Activated naive CD4-positive, alpha-beta T cell treated with anti-CD3 and anti-CD28 coated beads, Interleukin-2, amount 50 U/mL, for 24 hours (primary cell): ENCODE results near the gene PACRG.

Experiments
- H3K27ac Mint-ChIP-seq: one replicate; pipeline ENCODE4 v1.8.0; 2021; ENCODE audit warnings: mild to moderate bottlenecking, mixed read lengths
- H3K27me3 Mint-ChIP-seq: one replicate; pipeline ENCODE4 v1.8.0; 2021; ENCODE audit warnings: mixed read lengths
- H3K36me3 Mint-ChIP-seq: one replicate; pipeline ENCODE4 v1.8.0; 2021; ENCODE audit warnings: mixed read lengths
- H3K4me1 Mint-ChIP-seq: one replicate; pipeline ENCODE4 v1.8.0; 2021; ENCODE audit warnings: mixed read lengths
- H3K4me3 Mint-ChIP-seq: one replicate; pipeline ENCODE4 v1.8.0; 2021; ENCODE audit warnings: mild to moderate bottlenecking, mixed read lengths
- H3K9me3 Mint-ChIP-seq: one replicate; pipeline ENCODE4 v1.8.0; 2021; ENCODE audit warnings: mixed read lengths

Gene PACRG

DNA sequence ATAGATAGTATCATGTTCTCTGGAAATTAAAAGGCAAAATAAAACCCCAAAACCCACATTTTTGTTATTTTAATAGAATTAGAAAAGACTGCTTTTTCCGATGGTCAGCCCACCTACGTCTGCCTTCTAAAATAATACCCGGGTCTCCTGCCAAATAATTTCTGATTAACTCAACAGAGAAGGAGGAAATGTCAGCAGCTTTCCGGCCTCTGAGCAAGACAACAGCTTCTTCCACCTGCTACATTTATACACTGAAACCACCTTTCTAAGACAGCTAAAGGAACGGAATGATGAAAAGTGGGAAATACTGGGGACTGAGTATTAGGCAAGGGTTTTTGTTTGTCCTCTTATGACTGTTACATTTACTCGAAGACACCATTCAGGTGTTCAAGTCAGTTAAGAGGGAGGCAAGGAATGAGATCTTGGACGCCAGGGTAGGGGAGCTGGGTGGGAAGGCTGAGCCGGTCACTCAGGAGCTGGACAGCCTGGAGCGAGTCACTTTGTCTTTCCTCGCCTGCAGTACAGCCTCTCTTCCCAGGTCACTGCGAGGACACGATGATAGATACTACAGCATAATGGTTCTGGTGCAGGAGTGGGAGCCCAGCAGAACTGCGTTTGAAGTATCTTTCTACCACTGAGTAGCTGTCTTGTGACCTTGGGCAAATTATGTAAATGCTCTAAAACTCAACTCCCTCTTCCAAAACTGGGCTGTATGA, 590.5 kb downstream of the PACRG start:
- H3K27me3 Mint-ChIP-seq = peaks cover 5% of the 10 kb centered on the region

DNA sequence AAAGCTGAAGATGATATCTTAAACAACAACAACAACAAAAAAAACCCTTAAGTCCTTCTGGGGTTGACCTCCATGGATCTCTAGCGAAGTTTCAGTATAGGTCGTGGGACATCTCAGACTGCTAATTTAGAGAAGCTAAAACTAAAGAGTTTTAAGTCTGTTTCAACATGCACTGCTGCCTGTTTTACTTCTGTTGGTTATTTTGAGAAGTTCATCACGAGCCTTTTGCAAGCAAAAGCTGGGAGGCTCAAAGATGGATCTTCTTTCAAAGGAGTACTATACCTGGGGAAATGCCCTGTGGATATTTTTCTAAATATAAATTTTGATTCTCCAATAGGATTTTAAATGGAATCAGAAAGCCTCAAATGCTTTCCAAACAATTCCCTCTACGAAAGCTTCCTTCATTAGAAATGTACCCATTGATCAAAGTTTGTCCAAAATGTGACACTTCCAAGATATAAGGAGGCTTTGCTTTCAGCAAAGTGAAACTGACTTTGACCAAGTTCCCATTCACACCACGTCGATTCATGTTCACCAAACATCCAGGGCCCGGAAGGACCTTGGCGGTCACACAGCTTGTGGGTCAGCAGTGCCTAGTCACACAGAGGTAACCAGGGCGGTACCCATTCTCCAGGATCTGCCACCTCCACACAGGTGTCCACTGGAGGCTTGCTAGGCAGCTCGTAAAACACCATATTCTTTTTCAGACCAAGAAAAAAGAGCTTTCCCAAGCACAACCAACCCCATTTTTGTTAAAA, 592.0 kb downstream of the PACRG start:
- Mint-ChIP-seq H3K4me3 (no peak overlapping the region), H3K27me3 (peaks cover 3% of the 10 kb centered on the region), H3K27ac (no peak overlapping the region), H3K9me3 (no peaks in the 10 kb centered on the region), H3K4me1 (no peaks in the 10 kb centered on the region), H3K36me3 (no peaks in the 10 kb centered on the region)

More for the DNA sequence above, 590.5 kb downstream of the PACRG start:
- Mint-ChIP-seq H3K9me3 (no peaks in the 10 kb centered on the region), H3K36me3 (no peaks in the 10 kb centered on the region), H3K27ac (no peak overlapping the region), H3K4me3 (no peak overlapping the region), H3K4me1 (no peaks in the 10 kb centered on the region)

DNA sequence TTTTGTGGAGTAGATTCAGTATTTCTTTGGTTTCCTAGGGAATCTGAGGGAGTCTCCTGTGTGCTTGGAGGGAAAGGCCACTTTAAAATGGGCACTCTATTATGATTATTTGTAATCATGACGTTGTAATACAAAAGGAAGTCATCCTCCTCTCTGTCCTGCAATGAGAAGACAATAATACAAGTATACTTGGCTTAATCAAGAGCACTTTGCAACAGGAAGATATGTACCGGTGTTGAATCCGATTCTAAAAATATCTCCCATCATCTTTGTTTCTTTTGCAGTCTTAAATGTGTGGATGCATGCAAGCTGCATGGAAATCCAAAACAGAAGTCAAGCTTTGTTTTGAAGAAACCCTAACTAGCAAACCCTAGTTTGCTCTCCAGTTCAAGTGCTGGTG, 592.6 kb downstream of the PACRG start:
- Mint-ChIP-seq H3K9me3 (no peaks in the 10 kb centered on the region), H3K27ac (no peak overlapping the region), H3K27me3 (peaks cover 3% of the 10 kb centered on the region), H3K4me3 (no peak overlapping the region), H3K36me3 (no peaks in the 10 kb centered on the region), H3K4me1 (no peaks in the 10 kb centered on the region)

DNA sequence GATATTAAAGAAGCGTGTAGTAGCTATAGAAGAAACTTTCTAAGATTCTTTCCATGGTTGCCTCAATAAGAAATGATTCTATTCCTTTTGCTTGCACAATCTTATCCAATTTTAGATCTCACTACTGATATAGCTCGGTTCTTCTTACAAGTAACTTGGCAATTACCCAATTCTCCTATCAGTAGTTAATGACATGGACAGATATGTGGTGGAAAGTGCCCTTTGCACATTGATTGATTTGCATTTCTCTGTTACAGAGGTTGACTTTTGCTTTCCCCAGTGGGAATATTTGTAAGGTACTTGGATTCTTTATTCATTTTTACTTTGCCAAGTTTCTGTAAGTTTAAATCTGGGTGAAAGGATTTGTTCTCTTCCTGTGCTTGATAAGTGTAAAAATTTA, 593.0 kb downstream of the PACRG start:
- Mint-ChIP-seq H3K9me3 (no peaks in the 10 kb centered on the region), H3K36me3 (no peaks in the 10 kb centered on the region), H3K27ac (no peak overlapping the region), H3K27me3 (peaks cover 3% of the 10 kb centered on the region), H3K4me3 (no peak overlapping the region), H3K4me1 (no peaks in the 10 kb centered on the region)

DNA sequence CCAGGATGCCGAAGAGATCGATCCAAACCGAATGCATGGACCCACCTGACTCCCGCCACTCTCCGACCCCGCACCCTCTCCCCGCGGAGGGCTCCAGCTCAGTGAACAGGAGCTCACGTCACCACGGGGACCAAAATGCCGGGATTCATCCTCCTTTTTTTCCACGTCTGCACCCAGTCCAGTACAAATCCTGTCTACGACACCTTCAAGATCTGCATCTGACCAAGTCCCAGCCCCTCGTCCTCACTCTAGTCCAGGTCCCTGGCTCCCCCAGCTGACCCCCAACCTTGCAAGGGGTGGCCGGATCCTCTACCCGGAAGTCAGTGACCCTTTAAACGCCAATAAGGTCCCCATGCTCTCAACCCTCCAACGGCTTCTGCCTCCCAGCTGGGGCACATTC, 593.9 kb downstream of the PACRG start:
- Mint-ChIP-seq H3K4me3 (no peak overlapping the region), H3K4me1 (no peaks in the 10 kb centered on the region)

DNA sequence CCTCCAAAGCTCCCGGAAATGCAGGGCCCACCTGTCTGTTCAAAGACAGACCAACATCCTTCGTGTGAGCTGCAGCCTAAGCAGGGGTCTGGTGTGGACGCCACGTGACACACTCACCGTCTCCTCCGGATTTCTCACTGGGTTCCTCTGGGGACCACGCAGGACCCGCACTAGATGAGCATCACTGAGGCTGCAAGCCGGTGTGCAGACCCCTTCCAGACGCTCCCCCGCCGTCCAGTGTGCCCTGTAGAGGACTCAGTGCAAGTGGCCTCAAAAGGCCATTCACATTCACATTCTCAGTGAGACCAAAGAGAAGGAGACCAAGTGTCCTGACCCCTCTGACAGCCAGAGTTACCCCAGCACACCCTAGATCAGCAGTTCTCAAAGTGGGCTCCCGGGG, 595.5 kb downstream of the PACRG start:
- Mint-ChIP-seq H3K36me3 (no peaks in the 10 kb centered on the region), H3K27ac (no peak overlapping the region), H3K4me3 (no peak overlapping the region), H3K4me1 (no peaks in the 10 kb centered on the region), H3K9me3 (no peaks in the 10 kb centered on the region), H3K27me3 (peaks cover 3% of the 10 kb centered on the region)

More for the DNA sequence above, 593.9 kb downstream of the PACRG start:
- Mint-ChIP-seq H3K27me3 (peaks cover 3% of the 10 kb centered on the region), H3K9me3 (no peaks in the 10 kb centered on the region), H3K27ac (no peak overlapping the region), H3K36me3 (no peaks in the 10 kb centered on the region)

DNA sequence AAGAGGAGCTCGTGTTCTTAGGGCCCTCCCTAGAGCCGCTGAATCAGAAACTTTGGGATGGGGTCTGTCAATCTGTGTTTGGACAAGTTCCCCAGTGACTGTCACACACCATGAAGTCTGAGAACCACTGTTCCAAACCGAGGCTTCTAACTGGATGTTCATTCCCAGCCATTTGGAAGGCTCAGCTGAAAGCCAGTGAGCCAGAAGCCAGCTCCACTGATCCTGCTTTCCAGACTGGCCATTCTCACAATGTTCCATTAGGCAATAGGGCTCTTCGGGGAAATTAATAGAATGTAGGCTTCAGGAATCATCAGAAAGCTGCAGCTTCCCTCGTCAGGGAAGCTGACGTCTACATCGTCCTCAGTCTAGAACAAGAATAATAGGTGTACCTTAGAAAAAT, 595.9 kb downstream of the PACRG start:
- Mint-ChIP-seq H3K9me3 (no peaks in the 10 kb centered on the region), H3K27ac (no peak overlapping the region), H3K4me1 (no peaks in the 10 kb centered on the region), H3K4me3 (no peak overlapping the region), H3K36me3 (no peaks in the 10 kb centered on the region), H3K27me3 (peaks cover 2% of the 10 kb centered on the region)

DNA sequence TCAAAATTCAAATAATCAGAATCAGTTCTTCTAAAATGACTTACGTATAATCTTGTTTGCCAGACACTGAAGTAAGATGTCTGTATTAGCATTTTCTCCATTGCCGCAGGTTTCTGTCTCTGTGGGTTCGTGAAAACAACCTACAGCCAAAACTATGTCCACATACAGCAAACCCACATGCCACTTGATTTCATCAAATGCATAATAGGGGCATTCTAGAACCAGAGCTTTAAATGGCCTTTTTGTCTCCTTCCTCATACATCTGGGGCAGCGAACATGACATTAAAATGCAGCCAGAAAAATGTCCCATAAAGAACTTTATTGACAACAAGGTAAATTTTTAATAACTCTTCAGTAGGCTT, 596.5 kb downstream of the PACRG start:
- Mint-ChIP-seq H3K4me1 (no peaks in the 10 kb centered on the region), H3K36me3 (no peaks in the 10 kb centered on the region), H3K27me3 (peaks cover 2% of the 10 kb centered on the region), H3K9me3 (no peaks in the 10 kb centered on the region), H3K27ac (no peak overlapping the region), H3K4me3 (no peak overlapping the region)

DNA sequence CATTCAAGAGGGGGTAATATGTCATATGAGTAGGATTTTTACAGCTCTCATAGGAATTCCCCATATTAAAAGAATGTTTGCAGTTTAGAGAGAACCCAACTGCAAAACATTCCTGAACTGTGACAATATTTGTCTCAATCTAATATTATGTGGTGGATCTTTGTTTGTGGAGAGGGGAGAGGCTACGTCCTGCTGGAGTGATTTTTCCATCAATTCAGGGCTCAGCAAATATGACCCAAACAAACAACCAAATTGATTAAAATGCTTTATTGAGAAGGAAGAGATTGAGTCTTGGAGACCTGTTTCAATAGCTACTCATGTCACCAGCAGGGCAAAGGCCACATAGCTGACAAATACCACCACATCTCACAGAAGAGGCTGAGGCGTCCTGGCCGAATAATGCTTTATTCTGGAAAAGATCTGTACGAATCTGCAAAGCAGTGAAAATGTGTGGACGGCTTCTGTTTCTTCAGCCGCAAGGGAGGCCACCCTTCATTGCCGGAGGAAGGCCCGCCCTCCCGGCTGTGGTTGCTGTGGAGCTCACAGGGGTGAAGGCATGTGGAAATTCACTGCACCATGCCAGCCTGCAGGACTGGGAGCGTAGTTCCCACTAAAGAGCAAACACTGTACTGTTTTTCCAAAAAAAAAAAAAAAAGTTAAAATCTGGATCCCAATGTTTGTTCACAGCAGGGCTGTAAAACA, 597.1 kb downstream of the PACRG start:
- Mint-ChIP-seq H3K27me3 (peaks cover 2% of the 10 kb centered on the region), H3K4me1 (no peaks in the 10 kb centered on the region), H3K4me3 (no peak overlapping the region), H3K36me3 (no peaks in the 10 kb centered on the region), H3K9me3 (no peaks in the 10 kb centered on the region), H3K27ac (no peak overlapping the region)

DNA sequence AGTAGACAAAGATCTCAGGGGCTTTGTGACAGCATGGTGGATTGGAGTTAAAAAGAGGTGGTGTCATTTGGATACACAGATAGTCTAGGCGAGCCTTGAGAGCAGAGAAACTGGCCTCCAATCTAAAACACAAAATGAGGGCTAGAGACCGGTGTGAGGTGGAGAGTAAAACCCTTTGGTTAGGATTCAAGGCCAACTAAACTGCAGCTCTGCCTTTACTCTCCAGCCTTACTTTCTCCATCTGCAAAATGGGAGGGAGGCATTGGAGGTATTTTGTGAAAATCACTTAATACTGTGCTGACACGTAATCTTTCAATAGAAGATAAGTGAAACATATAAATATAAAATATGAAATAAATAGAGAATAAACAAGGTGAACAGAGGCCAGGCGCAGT, 597.6 kb downstream of the PACRG start:
- H3K27me3 Mint-ChIP-seq = peaks cover 2% of the 10 kb centered on the region
- H3K27ac Mint-ChIP-seq = no peak overlapping the region
- no peaks in the 10 kb centered on the region for H3K36me3 Mint-ChIP-seq
- H3K4me3 Mint-ChIP-seq = no peak overlapping the region
- H3K4me1 Mint-ChIP-seq = no peaks in the 10 kb centered on the region
- H3K9me3 Mint-ChIP-seq = no peaks in the 10 kb centered on the region

DNA sequence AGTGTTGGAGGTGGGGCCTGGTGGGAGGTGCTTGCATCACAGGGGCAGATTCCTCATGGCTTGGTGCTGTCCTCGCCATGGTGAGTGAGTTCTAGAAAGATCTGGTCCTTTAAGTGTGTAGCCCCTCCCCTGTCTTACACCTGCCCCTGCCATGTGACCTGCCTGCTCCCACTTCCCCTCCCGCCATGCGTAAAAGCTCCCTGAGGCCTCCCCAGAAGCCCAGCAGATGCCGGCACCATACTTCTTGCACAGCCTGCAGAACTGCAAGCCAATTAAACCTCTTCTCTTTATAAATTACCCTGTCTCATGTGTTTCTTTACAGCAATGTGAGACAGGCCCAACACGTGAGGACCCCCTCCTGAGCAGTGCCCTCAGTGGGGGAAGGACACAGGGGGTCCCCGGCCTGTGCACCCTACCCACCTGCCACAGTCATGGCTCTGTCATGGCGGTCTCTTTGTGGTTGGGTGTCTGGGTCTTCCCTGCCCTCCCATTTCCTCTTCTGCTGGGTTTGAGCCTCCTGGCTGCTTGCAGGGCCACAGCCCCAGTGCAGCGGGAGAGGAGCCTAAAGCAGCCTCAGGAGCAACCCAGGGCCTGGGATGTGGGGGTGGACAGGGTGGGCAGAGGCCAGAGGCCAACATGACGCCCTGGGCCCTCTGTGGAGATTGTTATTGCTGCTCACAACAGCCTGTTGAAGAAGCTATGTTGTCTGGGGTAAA, 599.5 kb downstream of the PACRG start:
- H3K4me1 Mint-ChIP-seq = no peaks in the 10 kb centered on the region
- no peak overlapping the region for H3K4me3 Mint-ChIP-seq
- H3K36me3 Mint-ChIP-seq = no peaks in the 10 kb centered on the region
- H3K27ac Mint-ChIP-seq = no peak overlapping the region
- peaks cover 4% of the 10 kb centered on the region for H3K27me3 Mint-ChIP-seq
- H3K9me3 Mint-ChIP-seq = no peaks in the 10 kb centered on the region

DNA sequence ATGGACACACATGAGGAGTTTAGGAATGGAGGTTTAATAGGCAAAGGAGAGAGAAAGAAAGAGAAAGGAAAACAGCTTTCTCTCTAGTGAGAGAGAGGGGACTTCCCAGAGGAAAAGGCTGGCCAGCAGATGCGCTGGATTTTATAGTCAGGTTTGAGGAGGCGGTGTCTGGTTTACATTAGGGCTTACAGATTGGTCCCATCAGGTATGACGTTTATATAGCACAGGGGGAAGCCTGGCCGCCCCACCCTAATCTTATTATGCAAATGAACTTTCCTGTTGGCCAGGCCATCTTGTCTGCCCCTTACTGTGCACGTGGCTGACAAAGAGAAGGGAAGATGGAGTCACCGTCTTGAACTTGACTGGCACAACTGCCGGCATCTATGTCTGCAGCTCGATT, 600.1 kb downstream of the PACRG start:
- H3K27ac Mint-ChIP-seq = no peak overlapping the region
- no peaks in the 10 kb centered on the region for H3K4me1 Mint-ChIP-seq
- H3K27me3 Mint-ChIP-seq = peaks cover 4% of the 10 kb centered on the region
- H3K4me3 Mint-ChIP-seq = no peak overlapping the region
- H3K9me3 Mint-ChIP-seq = no peaks in the 10 kb centered on the region
- no peaks in the 10 kb centered on the region for H3K36me3 Mint-ChIP-seq

DNA sequence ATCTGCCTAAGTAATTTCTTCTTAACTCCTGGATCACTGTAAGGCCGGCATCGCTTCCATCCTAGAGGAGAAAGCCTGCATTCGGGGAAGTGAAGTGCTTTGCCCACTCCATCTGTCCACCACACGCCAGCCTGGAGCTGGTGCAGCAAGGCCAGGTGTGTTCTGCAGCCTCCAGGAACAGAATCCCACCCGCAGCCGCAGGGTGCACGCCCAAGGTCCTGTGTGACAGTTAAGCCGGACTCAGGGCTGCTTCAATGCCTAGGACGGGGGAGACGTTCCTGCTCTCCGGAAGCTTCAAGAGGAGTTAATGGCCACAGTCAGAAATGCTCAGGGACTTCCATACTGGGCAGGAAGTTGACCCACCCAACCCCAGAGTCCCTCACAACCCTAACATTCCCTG, 600.6 kb downstream of the PACRG start:
- no peaks in the 10 kb centered on the region for H3K4me1 Mint-ChIP-seq
- H3K27ac Mint-ChIP-seq = no peak overlapping the region

DNA sequence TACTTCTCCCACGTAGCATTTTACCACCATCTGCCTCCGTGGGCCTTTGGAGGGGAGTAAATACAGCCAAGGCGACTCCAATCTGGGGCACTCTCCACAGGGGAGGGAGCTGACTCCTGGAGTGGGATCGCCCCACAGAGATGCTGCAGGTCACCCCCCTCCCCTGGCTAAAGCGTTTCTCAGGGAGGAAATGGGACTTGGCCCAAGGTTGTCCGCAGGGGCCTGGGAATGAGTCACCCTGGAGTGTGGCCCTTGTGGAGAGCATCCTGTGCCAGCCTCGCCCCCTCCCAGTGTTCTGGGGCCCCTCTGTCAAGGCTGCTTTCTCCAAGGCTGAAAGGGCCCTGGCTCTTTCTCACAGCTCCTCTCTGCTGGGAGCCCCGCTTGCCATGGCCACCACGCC, 602.2 kb downstream of the PACRG start:
- H3K9me3 Mint-ChIP-seq = no peaks in the 10 kb centered on the region
- peaks cover 5% of the 10 kb centered on the region for H3K27me3 Mint-ChIP-seq
- no peaks in the 10 kb centered on the region for H3K36me3 Mint-ChIP-seq
- H3K4me3 Mint-ChIP-seq = no peak overlapping the region
- no peak overlapping the region for H3K27ac Mint-ChIP-seq
- H3K4me1 Mint-ChIP-seq = no peaks in the 10 kb centered on the region

More for the DNA sequence above, 600.6 kb downstream of the PACRG start:
- H3K27me3 Mint-ChIP-seq = peaks cover 4% of the 10 kb centered on the region
- no peak overlapping the region for H3K4me3 Mint-ChIP-seq
- no peaks in the 10 kb centered on the region for H3K9me3 Mint-ChIP-seq
- no peaks in the 10 kb centered on the region for H3K36me3 Mint-ChIP-seq

DNA sequence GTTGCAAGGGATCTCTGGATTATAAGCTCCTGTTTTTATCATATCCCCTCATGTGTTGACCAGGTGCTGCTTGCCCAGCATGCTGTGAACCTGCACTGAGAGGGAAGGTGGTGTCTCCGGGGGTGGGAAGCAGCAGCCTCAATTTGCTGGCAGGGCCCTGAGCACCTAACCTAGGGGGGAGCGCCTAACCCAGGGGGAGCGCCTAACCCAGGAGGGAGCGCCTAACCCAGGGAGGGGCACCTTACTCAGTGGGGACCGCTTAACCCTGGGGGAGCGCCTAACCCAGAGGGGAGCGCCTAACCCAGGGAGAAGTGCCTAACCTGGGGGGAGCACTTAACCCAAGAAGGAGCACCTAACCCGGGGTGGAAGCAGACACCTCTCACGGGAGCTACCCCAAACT, 603.5 kb downstream of the PACRG start:
- Mint-ChIP-seq H3K4me3 (no peak overlapping the region), H3K36me3 (no peaks in the 10 kb centered on the region), H3K4me1 (no peaks in the 10 kb centered on the region), H3K27me3 (peaks cover 7% of the 10 kb centered on the region), H3K27ac (no peak overlapping the region), H3K9me3 (no peaks in the 10 kb centered on the region)

DNA sequence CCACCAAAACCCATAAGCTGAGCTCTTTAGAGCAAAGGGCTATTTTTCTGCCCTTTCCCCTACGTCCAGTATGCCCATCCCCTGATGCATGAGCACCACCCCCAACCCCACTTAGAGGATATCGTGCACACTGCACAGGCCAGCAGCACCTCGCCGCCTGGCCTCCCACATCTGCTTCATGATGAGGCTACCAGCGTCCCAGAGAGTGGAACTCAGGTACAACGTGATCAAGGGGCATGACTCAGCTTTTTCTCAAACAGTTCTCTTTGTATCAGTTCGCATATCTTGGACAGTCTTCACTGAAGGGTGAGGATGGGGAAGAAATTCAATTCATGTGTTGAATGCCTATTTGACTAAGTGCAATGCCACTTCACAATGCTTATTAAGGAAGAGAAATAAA, 604.8 kb downstream of the PACRG start:
- H3K36me3 Mint-ChIP-seq = no peaks in the 10 kb centered on the region
- H3K4me3 Mint-ChIP-seq = no peak overlapping the region
- H3K4me1 Mint-ChIP-seq = no peaks in the 10 kb centered on the region
- peaks cover 10% of the 10 kb centered on the region for H3K27me3 Mint-ChIP-seq
- no peaks in the 10 kb centered on the region for H3K9me3 Mint-ChIP-seq
- H3K27ac Mint-ChIP-seq = no peak overlapping the region
